Thoracic aorta (tissue), 2 donors: ENCODE results near the gene PRKCA. TPM values are rescaled to one million over a fixed set of nuclear protein-coding genes. Genes with fewer than 3 reads are reported as not detected.

Experiments
- ATAC-seq: fragments of 150-250 bp; one replicate; pipeline ENCODE4 v1.8.0; 2017; ENCODE audit warnings: low read depth; ENCODE audit not compliant: insufficient number of reproducible peaks, low FRiP score
- DNase-seq: peaks from one replicate; pipeline ENCODE4 v3.0.0-alpha.2; 2020; ENCODE audit warnings: low spot score
- H3K27ac ChIP-seq, 2 donors: fragments of 200-600 bp; sonication (generic); 1 replicate in 1 of 2; 2 replicates in 1 of 2; pipeline ENCODE4 v1.5.1; 2016; ENCODE audit warnings: mild to moderate bottlenecking in 2 of 2, moderate library complexity in 2 of 2
- H3K27me3 ChIP-seq: fragments of 200-600 bp; sonication (generic); replicated peaks from 2 replicates; pipeline ENCODE4 v1.6.0; 2016; ENCODE audit warnings: mild to moderate bottlenecking; ENCODE audit not compliant: insufficient read depth
- H3K36me3 ChIP-seq: fragments of 200-600 bp; sonication (generic); one replicate; pipeline ENCODE4 v1.5.1; 2016
- H3K4me1 ChIP-seq, 2 donors: fragments of 200-600 bp; sonication (generic); 1 replicate in 1 of 2; 2 replicates in 1 of 2; pipeline versions ENCODE4 v1.5.1 to v1.6.0; 2016; ENCODE audit warnings: low read depth in 2 of 2, mild to moderate bottlenecking in 1 of 2; ENCODE audit not compliant: control insufficient read depth in 1 of 2
- H3K4me3 ChIP-seq: fragments of 200-600 bp; sonication (generic); 2 replicates; pipeline ENCODE4 v1.5.1; 2016; ENCODE audit warnings: mild to moderate bottlenecking
- H3K9me3 ChIP-seq: fragments of 200-600 bp; sonication (generic); 2 replicates; pipeline ENCODE4 v1.5.1; 2016
- total RNA-seq, 2 donors: library from RNA; depleted of rRNA; stranded (reverse); fragments of >200 nt; gene quantifications; one replicate each; pipeline versions ENCODE4 v1.1.0 to v1.2.3, GENCODE V29; 2016
- TF ChIP-seq, protein P1 (sequence below): fragments of 200-600 bp; sonication (generic); IDR thresholded peaks from one replicate; pipeline ENCODE4 v1.5.1; 2019; ENCODE audit warnings: antibody characterized with exemption

The PRKCA gene
- total RNA-seq, 2 donors from 2014 or later, result 9.1 to 11.6 TPM

- no peak for DNase-seq
- TF ChIP-seq, protein P1, sequence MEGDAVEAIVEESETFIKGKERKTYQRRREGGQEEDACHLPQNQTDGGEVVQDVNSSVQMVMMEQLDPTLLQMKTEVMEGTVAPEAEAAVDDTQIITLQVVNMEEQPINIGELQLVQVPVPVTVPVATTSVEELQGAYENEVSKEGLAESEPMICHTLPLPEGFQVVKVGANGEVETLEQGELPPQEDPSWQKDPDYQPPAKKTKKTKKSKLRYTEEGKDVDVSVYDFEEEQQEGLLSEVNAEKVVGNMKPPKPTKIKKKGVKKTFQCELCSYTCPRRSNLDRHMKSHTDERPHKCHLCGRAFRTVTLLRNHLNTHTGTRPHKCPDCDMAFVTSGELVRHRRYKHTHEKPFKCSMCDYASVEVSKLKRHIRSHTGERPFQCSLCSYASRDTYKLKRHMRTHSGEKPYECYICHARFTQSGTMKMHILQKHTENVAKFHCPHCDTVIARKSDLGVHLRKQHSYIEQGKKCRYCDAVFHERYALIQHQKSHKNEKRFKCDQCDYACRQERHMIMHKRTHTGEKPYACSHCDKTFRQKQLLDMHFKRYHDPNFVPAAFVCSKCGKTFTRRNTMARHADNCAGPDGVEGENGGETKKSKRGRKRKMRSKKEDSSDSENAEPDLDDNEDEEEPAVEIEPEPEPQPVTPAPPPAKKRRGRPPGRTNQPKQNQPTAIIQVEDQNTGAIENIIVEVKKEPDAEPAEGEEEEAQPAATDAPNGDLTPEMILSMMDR, result no peak
- Histone ChIP-seq H3K9me3 (peaks cover 5% of the 10 kb centered on the region), H3K27me3 (no peaks in the 10 kb centered on the region), H3K4me1 (peaks cover 0 to 3% of the 10 kb centered on the region in 2 donors), H3K36me3 (no peaks in the 10 kb centered on the region), H3K27ac (no peak overlapping the region), H3K4me3 (no peak overlapping the region)
- ATAC-seq, result no peak
Measured at GRCh38 chr17:66542967-66543520, 240.6 kb downstream of the PRKCA start.

DNA sequence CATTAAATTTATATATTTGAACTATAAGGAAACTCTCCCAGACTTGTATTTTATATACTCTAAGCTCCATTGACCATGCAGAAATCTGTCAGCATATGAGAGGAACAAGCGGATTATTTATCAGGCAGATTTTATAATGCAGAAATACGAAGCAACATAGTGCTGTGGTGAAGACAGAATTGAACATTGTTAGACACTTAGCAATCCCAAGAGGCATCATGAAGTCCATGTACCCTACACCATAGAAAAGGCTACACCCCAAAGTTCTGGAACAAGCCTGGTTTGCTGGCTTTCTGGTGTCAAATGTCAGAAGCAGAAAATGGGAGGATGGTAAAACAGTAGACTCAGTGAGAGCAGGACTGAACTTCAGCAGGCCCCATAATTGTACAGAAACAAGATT lies 241.1 kb downstream of the PRKCA start:
- Histone ChIP-seq H3K36me3 (no peaks in the 10 kb centered on the region), H3K9me3 (peaks cover 5% of the 10 kb centered on the region), H3K4me1 (peaks cover 0 to 3% of the 10 kb centered on the region in 2 donors), H3K27me3 (no peaks in the 10 kb centered on the region), H3K4me3 (no peak overlapping the region), H3K27ac (no peak overlapping the region)
- TF ChIP-seq, protein P1, result no peak
- no peak for ATAC-seq
- no peak for DNase-seq

DNA sequence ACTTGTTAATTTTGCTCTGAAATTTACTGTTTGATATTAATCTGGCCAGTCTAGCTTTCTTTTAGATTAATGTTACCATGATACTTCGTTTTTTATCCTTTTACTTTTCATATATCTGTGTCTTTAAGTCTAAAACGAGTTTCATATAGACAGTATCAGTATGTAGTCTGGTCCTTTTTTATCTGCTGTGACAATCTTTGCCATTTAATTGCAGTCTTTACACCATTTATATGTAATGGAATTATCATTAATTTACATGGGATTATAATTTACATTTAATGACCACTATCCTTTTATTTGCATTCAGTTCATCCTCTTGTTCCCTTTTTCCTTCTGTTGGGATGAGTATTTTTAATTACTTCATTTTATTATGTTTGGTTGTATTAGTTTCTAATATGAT lies 243.5 kb downstream of the PRKCA start:
- ATAC-seq, result no peak
- TF ChIP-seq, protein P1, result no peak
- DNase-seq, result no peak
- Histone ChIP-seq H3K4me1 (no peaks in the 10 kb centered on the region), H3K4me3 (no peak overlapping the region), H3K9me3 (peaks cover 5% of the 10 kb centered on the region), H3K27me3 (no peaks in the 10 kb centered on the region), H3K36me3 (no peaks in the 10 kb centered on the region), H3K27ac (no peak overlapping the region)

DNA sequence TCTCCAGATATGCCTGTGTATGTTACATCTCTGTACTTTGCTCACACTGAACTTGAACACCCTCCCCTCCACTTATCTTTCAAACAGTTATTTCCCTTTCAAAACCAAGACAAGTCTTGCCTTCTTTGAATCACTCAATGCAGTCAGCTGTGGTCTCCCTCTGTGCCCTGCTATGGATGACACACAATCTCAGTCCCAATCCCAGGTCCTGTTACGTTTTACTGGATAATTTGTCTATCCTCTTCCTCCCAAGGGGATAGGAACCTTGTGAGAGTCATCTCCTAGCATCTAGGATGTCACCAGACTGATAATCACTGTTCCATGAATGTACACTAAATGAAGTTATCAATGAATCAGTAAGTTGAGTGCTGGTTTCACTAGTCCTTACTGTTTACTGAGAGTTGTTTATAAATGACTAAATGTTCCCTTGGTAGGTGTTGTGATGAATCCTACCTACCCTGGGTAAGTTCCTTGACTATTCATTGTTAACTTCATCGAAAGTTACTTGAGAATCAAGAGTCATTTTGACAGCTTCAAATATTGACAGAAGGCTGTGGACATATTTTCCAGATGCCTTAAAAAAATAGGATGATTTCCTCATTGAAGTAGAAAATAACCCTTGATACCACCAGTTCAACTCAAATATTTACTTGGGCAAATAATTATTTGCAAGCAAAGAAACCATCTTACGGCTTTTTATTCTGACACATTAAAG lies 244.9 kb downstream of the PRKCA start:
- H3K4me3 ChIP-seq, result no peak overlapping the region
- H3K27ac ChIP-seq, result no peak overlapping the region
- ATAC-seq (no peak), DNase-seq (no peak)
- TF ChIP-seq, protein P1, result no peak
- H3K36me3 ChIP-seq, result no peaks in the 10 kb centered on the region
- H3K4me1 ChIP-seq, result no peaks in the 10 kb centered on the region
- H3K27me3 ChIP-seq, result no peaks in the 10 kb centered on the region
- H3K9me3 ChIP-seq, result peaks cover 5% of the 10 kb centered on the region

- TF ChIP-seq, protein P1, result no peak
- H3K36me3 ChIP-seq, result no peaks in the 10 kb centered on the region
- H3K4me3 ChIP-seq, result no peak overlapping the region
- H3K9me3 ChIP-seq, result peaks cover 5% of the 10 kb centered on the region
- DNase-seq, result no peak
- H3K27ac ChIP-seq, result no peak overlapping the region
- no peaks in the 10 kb centered on the region for H3K27me3 ChIP-seq
- H3K4me1 ChIP-seq, result no peaks in the 10 kb centered on the region
- no peak for ATAC-seq
Measured at GRCh38 chr17:66548158-66548557, 245.7 kb downstream of the PRKCA start.
